ENCODE measurements around the gene ANKLE1. TPM values are rescaled to one million over a fixed set of nuclear protein-coding genes. Genes with fewer than 3 reads are reported as not detected.

Gene ANKLE1
- total RNA-seq, 1 experiment from 2014 or later = 16.5 TPM

- Histone ChIP-seq H2BK5ac (ENCODE audit: insufficient read length, low read length) (no peak overlapping the region), H3K56ac (ENCODE audit: insufficient read length, low read depth, low read length) (no peak overlapping the region), H3K18ac (ENCODE audit: insufficient read length, low read depth, low read length) (no peak overlapping the region), H3K79me2 (ENCODE audit: insufficient read depth, low read length) (peaks cover 7% of the 10 kb centered on the region), H3K27ac (ENCODE audit: insufficient read length, low read depth, low read length) (no peak overlapping the region), H4K8ac (replicated peaks; ENCODE audit: insufficient read length, low read depth, low read length) (no peak overlapping the region), H3K27me3 (ENCODE audit: insufficient read depth, low read length) (no peaks in the 10 kb centered on the region), H4K91ac (ENCODE audit: insufficient read length, low read depth, low read length) (no peak overlapping the region), H2AFZ (ENCODE audit: low read length) (no peak overlapping the region), H3K9me3 (ENCODE audit: control insufficient read depth, low read depth, low read length) (no peaks in the 10 kb centered on the region), H3T11ph (ENCODE audit: low read length) (no peak overlapping the region), H3K4ac (ENCODE audit: low read depth, low read length) (no peak overlapping the region), H4K20me1 (ENCODE audit: control insufficient read depth, insufficient read depth, insufficient read length) (no peaks in the 10 kb centered on the region), H3K4me2 (ENCODE audit: insufficient read depth, insufficient read length, low read length) (no peak overlapping the region), H3K4me1 (ENCODE audit: insufficient read depth, low read length) (no peaks in the 10 kb centered on the region; the same call in 1 of the 2 replicates), H4K5ac (ENCODE audit: insufficient read length, low read depth, low read length) (no peak overlapping the region), H2AK5ac (ENCODE audit: insufficient read length, low read length) (no peak overlapping the region), H3K9ac (ENCODE audit: extremely low read depth, insufficient read length, low read length) (no peak overlapping the region), H2BK15ac (ENCODE audit: low read depth, low read length) (no peak overlapping the region), H3K23me2 (ENCODE audit: insufficient read length, low read depth, low read length, poor library complexity, severe bottlenecking) (peaks cover 6% of the 10 kb centered on the region), H3K23ac (ENCODE audit: insufficient read length, low read depth, low read length) (no peak overlapping the region), H2BK12ac (ENCODE audit: insufficient read length, low read depth, low read length) (no peak overlapping the region), H2BK120ac (ENCODE audit: low read depth, low read length, poor library complexity, severe bottlenecking) (no peak overlapping the region), H3K14ac (ENCODE audit: insufficient read depth, low read length) (no peak overlapping the region), H2BK20ac (ENCODE audit: low read depth, low read length, poor library complexity, severe bottlenecking) (no peak overlapping the region), H3K79me1 (ENCODE audit: insufficient read depth, low read depth, low read length, poor library complexity, severe bottlenecking) (peaks cover 3% of the 10 kb centered on the region)
- H3K27me3 Mint-ChIP-seq (ENCODE audit: low read depth) = no peaks in the 10 kb centered on the region
- DNase-seq = no peak
- H3K27ac Mint-ChIP-seq = peak overlapping the region in 1 of 3 experiments; percentile 76; a peak in 1 of 7 replicates
- TF ChIP-seq CTCF (conservative IDR thresholded peaks at IDR 0.05) = no peak
- H3K4me3 Mint-ChIP-seq = no peak overlapping the region
- peaks cover 24 to 36% of the 10 kb centered on the region in 2 experiments for H3K4me1 Mint-ChIP-seq
- no CpG with 5 or more reads among the region's 25 CpGs for WGBS (ENCODE audit: extremely low coverage, insufficient read length, low lambda C conversion rate)
- no peaks in the 10 kb centered on the region for H3K9me3 Mint-ChIP-seq
- H3K36me3 Mint-ChIP-seq (ENCODE audit: insufficient read depth in 1 of 3, low read depth in 3 of 3) = peaks cover 19 to 54% (median 38%) of the 10 kb centered on the region in 3 experiments; a peak in 6 of 7 replicates
These were observed 49.4 kb upstream of the ANKLE1 start for GRCh38 chr19:17232258-17232657.

All from H9 (cell line).